Measurements from ENCODE around the gene ZNF136. TPM values are rescaled to one million over a fixed set of nuclear protein-coding genes. Genes with fewer than 3 reads are reported as not detected.

ZNF136 gene
- total RNA-seq, 1 experiment from 2014 or later, result 4.6 TPM

DNA sequence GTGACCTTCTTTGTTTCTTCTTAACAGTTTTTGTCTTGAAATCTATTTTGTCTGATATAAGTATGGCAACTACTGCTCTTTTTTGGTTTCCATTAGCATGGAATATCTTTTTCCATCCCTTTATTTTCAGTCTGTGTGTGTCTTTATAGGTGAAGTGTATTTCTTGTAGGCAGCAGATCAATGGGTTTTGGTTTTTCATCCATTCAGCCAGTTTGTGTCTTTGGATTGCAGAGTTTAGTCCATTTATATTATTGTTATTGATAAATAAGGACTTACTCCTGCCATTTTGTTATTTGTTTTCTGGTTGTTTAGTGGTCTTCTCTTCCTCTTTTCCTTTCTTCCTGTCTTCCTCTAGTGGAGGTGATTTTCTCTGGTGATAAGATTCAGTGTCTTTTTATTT, 54.4 kb downstream of the ZNF136 start:
- Histone ChIP-seq H3K4me1 (ENCODE audit: control insufficient read depth, insufficient read depth, low read length) (no peaks in the 10 kb centered on the region), H3K36me3 (ENCODE audit: control insufficient read depth, insufficient read depth, low read length) (no peaks in the 10 kb centered on the region), H3K27ac (ENCODE audit: low read length) (no peak overlapping the region), H3K4me3 (ENCODE audit: low read depth in 2 of 2, low read length in 2 of 2) (no peak overlapping the region), H3K27me3 (ENCODE audit: control insufficient read depth, insufficient read depth, low read length) (no peaks in the 10 kb centered on the region), H3K9me3 (ENCODE audit: control insufficient read depth, insufficient read depth, low read depth, low read length) (peaks cover 10% of the 10 kb centered on the region; the same call in 1 of the 2 replicates)
- DNase-seq (ENCODE audit: low read depth, low spot score), result no peak
- no TSS peak for BruUV-seq (replicated peaks)
- TF ChIP-seq, protein P1, sequence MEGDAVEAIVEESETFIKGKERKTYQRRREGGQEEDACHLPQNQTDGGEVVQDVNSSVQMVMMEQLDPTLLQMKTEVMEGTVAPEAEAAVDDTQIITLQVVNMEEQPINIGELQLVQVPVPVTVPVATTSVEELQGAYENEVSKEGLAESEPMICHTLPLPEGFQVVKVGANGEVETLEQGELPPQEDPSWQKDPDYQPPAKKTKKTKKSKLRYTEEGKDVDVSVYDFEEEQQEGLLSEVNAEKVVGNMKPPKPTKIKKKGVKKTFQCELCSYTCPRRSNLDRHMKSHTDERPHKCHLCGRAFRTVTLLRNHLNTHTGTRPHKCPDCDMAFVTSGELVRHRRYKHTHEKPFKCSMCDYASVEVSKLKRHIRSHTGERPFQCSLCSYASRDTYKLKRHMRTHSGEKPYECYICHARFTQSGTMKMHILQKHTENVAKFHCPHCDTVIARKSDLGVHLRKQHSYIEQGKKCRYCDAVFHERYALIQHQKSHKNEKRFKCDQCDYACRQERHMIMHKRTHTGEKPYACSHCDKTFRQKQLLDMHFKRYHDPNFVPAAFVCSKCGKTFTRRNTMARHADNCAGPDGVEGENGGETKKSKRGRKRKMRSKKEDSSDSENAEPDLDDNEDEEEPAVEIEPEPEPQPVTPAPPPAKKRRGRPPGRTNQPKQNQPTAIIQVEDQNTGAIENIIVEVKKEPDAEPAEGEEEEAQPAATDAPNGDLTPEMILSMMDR (IDR thresholded peaks at IDR 0.05), result no peak
- TF ChIP-seq SIN3A (IDR thresholded peaks at IDR 0.05; ENCODE audit: borderline replicate concordance, insufficient read depth, low read depth, low read length), result no peak
- no peak for TF ChIP-seq POLR2AphosphoS5 (IDR thresholded peaks at IDR 0.05; ENCODE audit: low read depth, low read length)
- TF ChIP-seq, protein P2, sequence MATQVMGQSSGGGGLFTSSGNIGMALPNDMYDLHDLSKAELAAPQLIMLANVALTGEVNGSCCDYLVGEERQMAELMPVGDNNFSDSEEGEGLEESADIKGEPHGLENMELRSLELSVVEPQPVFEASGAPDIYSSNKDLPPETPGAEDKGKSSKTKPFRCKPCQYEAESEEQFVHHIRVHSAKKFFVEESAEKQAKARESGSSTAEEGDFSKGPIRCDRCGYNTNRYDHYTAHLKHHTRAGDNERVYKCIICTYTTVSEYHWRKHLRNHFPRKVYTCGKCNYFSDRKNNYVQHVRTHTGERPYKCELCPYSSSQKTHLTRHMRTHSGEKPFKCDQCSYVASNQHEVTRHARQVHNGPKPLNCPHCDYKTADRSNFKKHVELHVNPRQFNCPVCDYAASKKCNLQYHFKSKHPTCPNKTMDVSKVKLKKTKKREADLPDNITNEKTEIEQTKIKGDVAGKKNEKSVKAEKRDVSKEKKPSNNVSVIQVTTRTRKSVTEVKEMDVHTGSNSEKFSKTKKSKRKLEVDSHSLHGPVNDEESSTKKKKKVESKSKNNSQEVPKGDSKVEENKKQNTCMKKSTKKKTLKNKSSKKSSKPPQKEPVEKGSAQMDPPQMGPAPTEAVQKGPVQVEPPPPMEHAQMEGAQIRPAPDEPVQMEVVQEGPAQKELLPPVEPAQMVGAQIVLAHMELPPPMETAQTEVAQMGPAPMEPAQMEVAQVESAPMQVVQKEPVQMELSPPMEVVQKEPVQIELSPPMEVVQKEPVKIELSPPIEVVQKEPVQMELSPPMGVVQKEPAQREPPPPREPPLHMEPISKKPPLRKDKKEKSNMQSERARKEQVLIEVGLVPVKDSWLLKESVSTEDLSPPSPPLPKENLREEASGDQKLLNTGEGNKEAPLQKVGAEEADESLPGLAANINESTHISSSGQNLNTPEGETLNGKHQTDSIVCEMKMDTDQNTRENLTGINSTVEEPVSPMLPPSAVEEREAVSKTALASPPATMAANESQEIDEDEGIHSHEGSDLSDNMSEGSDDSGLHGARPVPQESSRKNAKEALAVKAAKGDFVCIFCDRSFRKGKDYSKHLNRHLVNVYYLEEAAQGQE (IDR thresholded peaks at IDR 0.05; ENCODE audit: insufficient read depth in 1 of 2, low read depth in 2 of 2, low read length in 1 of 2), result no peak
- no peak for TF ChIP-seq TCF7L2 (IDR thresholded peaks at IDR 0.05; ENCODE audit: low read depth, low read length)
- ChIA-PET POLR2A (no interaction called here), CTCF (no interaction called here)
- ATAC-seq, result no peak
- in situ Hi-C loops (cut with HindIII; ENCODE audit: low pct_unique_long_range_greater_than_20kb, low sequenced_read_pairs), result no loop called here
- intact Hi-C loops (cut with micrococcal nuclease; ENCODE audit: unreplicated experiment), result no loop called here

DNA sequence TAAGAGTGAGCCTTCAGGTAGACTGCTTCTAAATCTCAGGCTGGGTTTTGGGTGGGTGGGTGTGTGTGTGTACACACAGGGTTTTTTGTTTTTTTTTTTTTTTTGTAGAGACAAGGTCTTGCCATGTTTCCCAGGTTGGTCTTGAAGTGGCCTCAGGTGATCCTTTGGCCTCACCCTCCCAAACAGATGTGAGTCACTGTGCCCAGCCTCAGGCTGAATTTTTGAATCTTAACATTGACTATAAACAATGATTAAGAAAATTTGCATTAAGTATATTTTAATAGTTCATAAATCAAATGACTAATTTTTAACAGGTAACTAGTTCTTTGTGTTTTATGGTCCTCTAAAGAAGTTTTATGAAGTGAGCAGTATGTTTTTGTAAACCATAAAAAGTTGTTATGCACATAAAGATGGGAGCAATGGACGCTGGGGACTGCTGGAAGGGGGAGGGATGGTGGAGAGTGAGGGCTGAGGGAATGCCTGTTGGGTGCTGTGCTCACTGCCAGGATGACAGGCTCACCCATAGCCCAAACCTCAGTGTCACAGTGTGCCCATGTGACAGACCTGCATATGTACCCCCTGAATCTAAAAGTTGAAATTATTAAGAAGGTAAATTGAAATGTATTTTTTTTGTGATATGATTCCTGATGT, 60.2 kb downstream of the ZNF136 start:
- Histone ChIP-seq H3K4me1 (ENCODE audit: control insufficient read depth, insufficient read depth, low read length) (no peaks in the 10 kb centered on the region), H3K27me3 (ENCODE audit: control insufficient read depth, insufficient read depth, low read length) (no peaks in the 10 kb centered on the region), H3K4me3 (ENCODE audit: low read depth in 2 of 2, low read length in 2 of 2) (no peak overlapping the region), H3K27ac (ENCODE audit: low read length) (no peak overlapping the region), H3K36me3 (ENCODE audit: control insufficient read depth, insufficient read depth, low read length) (no peaks in the 10 kb centered on the region), H3K9me3 (ENCODE audit: control insufficient read depth, insufficient read depth, low read depth, low read length) (peaks cover 5% of the 10 kb centered on the region; the same call in 1 of the 2 replicates)
- POLR2A ChIA-PET, result no interaction called here
- CTCF ChIA-PET, result no interaction called here
- no peak for TF ChIP-seq SIN3A (IDR thresholded peaks at IDR 0.05; ENCODE audit: borderline replicate concordance, insufficient read depth, low read depth, low read length)
- TF ChIP-seq, protein P1 (IDR thresholded peaks at IDR 0.05), result no peak
- no peak for TF ChIP-seq POLR2AphosphoS5 (IDR thresholded peaks at IDR 0.05; ENCODE audit: low read depth, low read length)
- TF ChIP-seq, protein P2 (IDR thresholded peaks at IDR 0.05; ENCODE audit: insufficient read depth in 1 of 2, low read depth in 2 of 2, low read length in 1 of 2), result no peak
- TF ChIP-seq TCF7L2 (IDR thresholded peaks at IDR 0.05; ENCODE audit: low read depth, low read length), result no peak
- DNase-seq (ENCODE audit: low read depth, low spot score) (no peak), ATAC-seq (no peak)
- no TSS peak for BruUV-seq (replicated peaks)
- intact Hi-C loops (cut with micrococcal nuclease; ENCODE audit: unreplicated experiment), result no loop called here
- in situ Hi-C loops (cut with HindIII; ENCODE audit: low pct_unique_long_range_greater_than_20kb, low sequenced_read_pairs), result no loop called here

Data from Panc1 (cell line).